ENCODE measurements around the gene IQSEC3.
"Not testable (repeated sequence)": the region's sequence is repeated elsewhere in the genome, so short reads cannot be mapped to it uniquely, and the experiment has no call there.

Gene IQSEC3

GRCh38 chr12:184811-185575, 118.4 kb downstream of the IQSEC3 start:
- no peak for DNase-seq

GRCh38 chr12:185576-185955, 119.0 kb downstream of the IQSEC3 start:
- DNase-seq = no peak

- no peak for DNase-seq
These were observed 119.5 kb downstream of the IQSEC3 start for GRCh38 chr12:186006-186625.

GRCh38 chr12:187986-188909, 121.7 kb downstream of the IQSEC3 start:
- not testable (repeated sequence) for DNase-seq

GRCh38 chr12:188910-189621, 122.5 kb downstream of the IQSEC3 start:
- DNase-seq = peak; percentile 16 to 40

GRCh38 chr12:189622-189962, 123.0 kb downstream of the IQSEC3 start:
- no peak for DNase-seq

- DNase-seq = no peak
These were observed 124.3 kb downstream of the IQSEC3 start for GRCh38 chr12:190881-191280.

GRCh38 chr12:191541-191940, 125.0 kb downstream of the IQSEC3 start:
- DNase-seq = no peak

GRCh38 chr12:193261-193660, 126.7 kb downstream of the IQSEC3 start:
- no peak for DNase-seq

- no peak for DNase-seq
These were observed 127.7 kb downstream of the IQSEC3 start for GRCh38 chr12:194276-194675.

GRCh38 chr12:195156-195555, 128.6 kb downstream of the IQSEC3 start:
- no peak for DNase-seq

GRCh38 chr12:195951-196350, 129.4 kb downstream of the IQSEC3 start:
- no peak for DNase-seq

GRCh38 chr12:196436-196835, 129.9 kb downstream of the IQSEC3 start:
- no peak for DNase-seq

GRCh38 chr12:197347-197746, 130.8 kb downstream of the IQSEC3 start:
- no peak for DNase-seq

GRCh38 chr12:197911-198695, 131.5 kb downstream of the IQSEC3 start:
- DNase-seq = no peak

GRCh38 chr12:198705-199104, 132.1 kb downstream of the IQSEC3 start:
- no peak for DNase-seq

- no peak for DNase-seq
These were observed 134.8 kb downstream of the IQSEC3 start for GRCh38 chr12:201361-201760.

- DNase-seq = no peak
These were observed 135.6 kb downstream of the IQSEC3 start for GRCh38 chr12:202081-202731.

- DNase-seq = no peak
These were observed 136.5 kb downstream of the IQSEC3 start for GRCh38 chr12:203074-203461.

- no peak for DNase-seq
These were observed 137.1 kb downstream of the IQSEC3 start for GRCh38 chr12:203462-204260.

- DNase-seq = no peak
These were observed 137.7 kb downstream of the IQSEC3 start for GRCh38 chr12:204261-204678.
